Left ventricle myocardium inferior (tissue), 1 donor: ENCODE measurements around the gene RANBP3. TPM values are rescaled to one million over a fixed set of nuclear protein-coding genes. Genes with fewer than 3 reads are reported as not detected.

Experiments used
- DNase-seq: peaks from one replicate; pipeline ENCODE4 v3.0.0-alpha.2; 2020
- H3K27ac ChIP-seq: fragments of 200-600 bp; replicated peaks from 2 replicates; pipeline ENCODE4 v1.8.0; 2021
- H3K27me3 ChIP-seq: fragments of 200-600 bp; 2 replicates; pipeline ENCODE4 v1.8.0; 2021; ENCODE audit warnings: low read depth
- H3K36me3 ChIP-seq: fragments of 200-600 bp; 2 replicates; pipeline ENCODE4 v1.8.0; 2021
- H3K4me1 ChIP-seq: fragments of 200-600 bp; 2 replicates; pipeline ENCODE4 v1.8.0; 2021
- H3K4me3 ChIP-seq: fragments of 200-600 bp; 2 replicates; pipeline ENCODE4 v1.8.0; 2021; ENCODE audit warnings: mild to moderate bottlenecking, moderate library complexity
- H3K9me3 ChIP-seq: fragments of 200-600 bp; replicated peaks from 2 replicates; pipeline ENCODE4 v1.8.0; 2021
- intact Hi-C: fragments of 100-400 bp; cut with micrococcal nuclease; formaldehyde crosslinking; loops from one replicate; pipeline ENCODE4 v1.11.0; 2022
- total RNA-seq: library from RNA; stranded (reverse); fragmentation: NEBNext Ultra II Directional; extraction: Animal tissue kit (Norgen Biotek cat#: 25700); gene quantifications from one replicate; pipeline ENCODE4 v1.2.1, GENCODE V29; 2021
- TF ChIP-seq, protein P1 (sequence below): fragments of 200-600 bp; IDR thresholded peaks from 2 replicates; pipeline ENCODE4 v1.8.0; 2021; ENCODE audit warnings: antibody characterized with exemption, mild to moderate bottlenecking, borderline replicate concordance
- donor health status: DM: no; HTN: yes; CAD: no; lungs with severe emphysema.

RANBP3 gene
- total RNA-seq, 1 donor from 2014 or later = 54.8 TPM

DNA sequence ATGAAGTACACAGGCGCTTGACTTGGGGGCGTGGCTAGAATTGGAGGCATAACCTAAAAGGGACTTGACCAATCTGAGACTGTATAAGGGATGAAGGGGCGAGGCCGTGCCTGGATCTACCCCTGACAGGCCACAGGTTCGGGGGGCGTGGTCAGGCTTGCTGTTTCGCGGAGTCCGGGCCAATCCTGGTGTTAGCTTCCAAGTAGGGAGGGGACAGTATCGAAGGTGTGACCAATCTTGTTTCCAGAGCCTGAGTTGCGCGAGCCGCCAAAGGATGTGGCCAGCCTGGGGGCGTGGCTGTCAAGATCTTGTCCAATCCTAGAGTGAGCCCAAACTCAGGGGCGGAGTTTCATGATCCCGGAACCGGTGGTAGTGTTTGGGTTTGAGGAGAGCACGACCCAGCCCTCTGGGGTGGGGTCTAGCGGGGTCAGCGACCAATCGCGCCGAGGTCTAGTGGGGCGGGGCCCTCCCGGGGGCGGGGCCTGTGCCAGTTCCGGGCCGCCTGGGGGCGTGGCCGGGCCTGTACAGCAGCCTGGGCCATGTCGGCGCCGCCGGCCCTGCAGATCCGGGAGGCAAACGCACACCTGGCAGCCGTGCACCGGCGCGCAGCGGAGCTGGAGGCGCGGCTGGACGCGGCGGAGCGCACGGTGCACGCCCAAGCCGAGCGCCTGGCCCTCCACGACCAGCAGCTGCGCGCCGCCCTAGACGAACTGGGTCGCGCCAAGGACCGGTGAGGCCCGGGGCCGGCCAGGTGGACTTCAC, 73.4 kb downstream of the RANBP3 start, which contains the start of gene VMAC:
VMAC (plus strand) TSS at position 521 of the 762 bp plus-strand sequence; CDS start at position 540, 19 bp downstream.
- no peaks in the 10 kb centered on the region for H3K9me3 ChIP-seq
- H3K27ac ChIP-seq = peak within 1 kb of the TSS; percentile 97
- DNase-seq = peak; percentile 100
- TF ChIP-seq, protein P1, sequence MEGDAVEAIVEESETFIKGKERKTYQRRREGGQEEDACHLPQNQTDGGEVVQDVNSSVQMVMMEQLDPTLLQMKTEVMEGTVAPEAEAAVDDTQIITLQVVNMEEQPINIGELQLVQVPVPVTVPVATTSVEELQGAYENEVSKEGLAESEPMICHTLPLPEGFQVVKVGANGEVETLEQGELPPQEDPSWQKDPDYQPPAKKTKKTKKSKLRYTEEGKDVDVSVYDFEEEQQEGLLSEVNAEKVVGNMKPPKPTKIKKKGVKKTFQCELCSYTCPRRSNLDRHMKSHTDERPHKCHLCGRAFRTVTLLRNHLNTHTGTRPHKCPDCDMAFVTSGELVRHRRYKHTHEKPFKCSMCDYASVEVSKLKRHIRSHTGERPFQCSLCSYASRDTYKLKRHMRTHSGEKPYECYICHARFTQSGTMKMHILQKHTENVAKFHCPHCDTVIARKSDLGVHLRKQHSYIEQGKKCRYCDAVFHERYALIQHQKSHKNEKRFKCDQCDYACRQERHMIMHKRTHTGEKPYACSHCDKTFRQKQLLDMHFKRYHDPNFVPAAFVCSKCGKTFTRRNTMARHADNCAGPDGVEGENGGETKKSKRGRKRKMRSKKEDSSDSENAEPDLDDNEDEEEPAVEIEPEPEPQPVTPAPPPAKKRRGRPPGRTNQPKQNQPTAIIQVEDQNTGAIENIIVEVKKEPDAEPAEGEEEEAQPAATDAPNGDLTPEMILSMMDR = no peak
- H3K4me3 ChIP-seq = peak within 1 kb of the TSS; percentile 80
- H3K4me1 ChIP-seq = peaks cover 47% of the 10 kb centered on the region
- peaks cover 18% of the 10 kb centered on the region for H3K36me3 ChIP-seq
- H3K27me3 ChIP-seq = no peaks in the 10 kb centered on the region
- intact Hi-C loops = no loop called here

DNA sequence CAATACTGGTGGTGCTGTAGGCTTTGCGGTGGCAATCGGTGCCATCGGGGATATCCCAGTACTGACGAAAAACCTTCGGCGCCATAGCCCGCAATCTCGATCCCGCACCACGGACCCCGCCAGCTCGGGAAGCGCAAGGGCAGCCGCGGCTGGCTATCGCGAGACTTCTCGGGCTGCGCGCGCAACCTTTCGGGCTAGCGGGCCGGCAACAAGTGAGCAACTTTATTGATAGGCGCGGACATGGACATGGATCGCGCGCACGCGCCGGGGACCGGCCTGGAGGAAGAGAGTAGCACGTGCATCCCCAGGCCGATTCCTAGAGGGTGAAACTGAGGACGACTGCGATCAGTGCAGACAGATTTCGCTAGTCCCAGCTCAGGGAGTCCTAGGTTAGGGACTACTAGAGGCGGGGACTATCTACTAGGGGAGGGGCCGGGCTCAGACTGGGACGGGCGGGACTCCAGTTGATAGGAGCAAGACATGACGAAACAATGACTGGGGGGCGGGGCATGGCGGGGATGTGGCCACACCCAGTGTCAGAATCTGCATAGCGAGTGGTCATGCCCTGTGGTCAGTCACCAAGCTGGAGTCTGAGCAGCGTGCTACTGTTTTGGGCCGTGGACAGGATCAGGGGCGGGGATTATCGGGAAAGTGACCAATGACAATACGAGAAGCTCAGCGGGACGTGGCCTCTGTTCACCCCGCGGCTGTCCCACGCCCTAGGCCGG, 74.2 kb downstream of the RANBP3 start, which contains the start of gene NDUFA11:
NDUFA11 (minus strand) TSS at position 167 of the 728 bp plus-strand sequence; CDS start at position 85, 82 bp downstream.
- Histone ChIP-seq H3K27ac (peak within 1 kb of the TSS; percentile 97), H3K4me3 (peak within 1 kb of the TSS; percentile 80), H3K4me1 (peaks cover 47% of the 10 kb centered on the region), H3K9me3 (no peaks in the 10 kb centered on the region), H3K36me3 (peaks cover 10% of the 10 kb centered on the region), H3K27me3 (no peaks in the 10 kb centered on the region)
- peak; percentile 99 for DNase-seq
- intact Hi-C loops = no loop called here
- TF ChIP-seq, protein P1 = no peak

GRCh38 chr19:5903056-5903623, 74.8 kb downstream of the RANBP3 start:
- TF ChIP-seq, protein P1 = no peak
- Histone ChIP-seq H3K36me3 (peaks cover 8% of the 10 kb centered on the region), H3K4me3 (peak overlapping the region; percentile 80), H3K4me1 (peaks cover 47% of the 10 kb centered on the region), H3K9me3 (no peaks in the 10 kb centered on the region), H3K27me3 (no peaks in the 10 kb centered on the region), H3K27ac (peak overlapping the region; percentile 97)
- DNase-seq = no peak
- intact Hi-C loops = no loop called here

- Histone ChIP-seq H3K27me3 (no peaks in the 10 kb centered on the region), H3K9me3 (no peaks in the 10 kb centered on the region), H3K27ac (no peak overlapping the region), H3K4me3 (no peak overlapping the region), H3K36me3 (peaks cover 22% of the 10 kb centered on the region), H3K4me1 (peaks cover 45% of the 10 kb centered on the region)
- intact Hi-C loops = no loop called here
- TF ChIP-seq, protein P1 = no peak
- DNase-seq = no peak
These were observed 77.0 kb downstream of the RANBP3 start for GRCh38 chr19:5900976-5901375.

- TF ChIP-seq, protein P1 = no peak
- no peaks in the 10 kb centered on the region for H3K27me3 ChIP-seq
- H3K9me3 ChIP-seq = no peaks in the 10 kb centered on the region
- no peak overlapping the region for H3K27ac ChIP-seq
- H3K36me3 ChIP-seq = peaks cover 33% of the 10 kb centered on the region
- intact Hi-C loops = no loop called here
- peaks cover 45% of the 10 kb centered on the region for H3K4me1 ChIP-seq
- no peak overlapping the region for H3K4me3 ChIP-seq
- no peak for DNase-seq
These were observed 78.0 kb downstream of the RANBP3 start for GRCh38 chr19:5899728-5900526.
